ENCODE data around the gene MBD2.

Gene MBD2

GRCh38 chr18:54109131-54109683 is 115.3 kb downstream of the MBD2 start:
- no peak for DNase-seq

GRCh38 chr18:54102123-54102522 is 122.3 kb downstream of the MBD2 start:
- no peak for DNase-seq

Data from anterior cingulate cortex (tissue), 58 donors.